HG03558 (cell line): ENCODE measurements around the gene BUD13.

ENCODE experiments used
- ATAC-seq: cut with Tn5 transposase; IDR thresholded peaks from one replicate; pipeline ENCODE4 v1.9.1; 2021; ENCODE audit warnings: moderate number of reproducible peaks; ENCODE audit not compliant: unreplicated experiment; ENCODE audit errors: extremely low read depth

BUD13 gene

DNA sequence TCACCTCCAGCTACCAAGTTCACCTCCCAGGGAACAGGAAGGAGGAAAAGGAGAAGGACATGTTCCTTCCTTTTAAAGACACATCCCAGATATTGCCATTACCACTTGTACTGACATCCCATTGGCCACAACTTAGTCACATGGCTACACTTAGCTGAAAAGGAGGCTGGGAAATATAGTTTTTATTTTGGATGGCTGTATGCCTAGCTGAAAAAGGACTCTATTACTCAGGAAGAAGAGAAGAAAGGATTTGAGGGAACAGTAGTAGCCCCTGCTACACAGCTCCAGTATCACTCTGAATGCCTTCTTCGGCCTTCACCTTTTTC, 20.9 kb upstream of the BUD13 start:
- ATAC-seq, result no peak

DNA sequence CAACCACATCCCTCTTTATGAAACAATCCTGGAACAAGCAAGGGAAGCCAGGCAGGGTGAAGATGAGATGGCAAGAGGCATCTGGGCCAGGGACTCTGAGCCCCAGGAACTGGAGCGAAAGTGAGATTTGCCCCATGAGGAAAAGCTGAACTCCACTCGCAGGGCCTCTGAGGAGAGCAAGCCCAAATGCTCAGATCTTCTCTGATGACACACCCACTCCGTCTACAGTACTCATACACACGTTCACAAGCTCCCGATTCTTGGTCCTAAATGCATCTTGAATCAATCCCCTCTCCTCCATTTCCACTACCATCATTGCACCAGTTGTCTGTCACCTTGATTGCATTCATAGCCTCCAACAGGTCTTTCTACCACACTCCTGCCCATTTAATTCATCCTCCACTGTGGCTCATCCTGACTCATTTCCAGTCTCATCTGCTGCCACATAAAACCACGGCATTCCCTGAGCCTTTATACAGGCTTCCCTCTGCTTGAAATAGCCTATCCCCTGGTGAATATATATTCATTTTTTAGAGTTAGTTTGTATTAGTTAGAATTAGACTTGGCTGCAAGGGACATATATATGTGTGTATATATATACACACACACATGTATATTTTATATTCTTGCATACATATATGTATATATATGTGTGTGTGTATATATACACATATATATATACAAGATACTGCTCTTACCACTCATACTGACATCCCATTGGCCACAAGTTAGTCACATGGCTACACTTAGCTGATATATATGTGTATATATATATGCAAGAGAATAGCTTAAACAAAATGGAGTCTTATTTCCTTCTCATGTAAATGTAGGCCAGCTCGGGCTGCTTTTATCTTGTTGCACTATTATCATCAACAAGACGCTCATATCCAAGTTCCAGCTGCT, 20.3 kb upstream of the BUD13 start:
- no peak for ATAC-seq

DNA sequence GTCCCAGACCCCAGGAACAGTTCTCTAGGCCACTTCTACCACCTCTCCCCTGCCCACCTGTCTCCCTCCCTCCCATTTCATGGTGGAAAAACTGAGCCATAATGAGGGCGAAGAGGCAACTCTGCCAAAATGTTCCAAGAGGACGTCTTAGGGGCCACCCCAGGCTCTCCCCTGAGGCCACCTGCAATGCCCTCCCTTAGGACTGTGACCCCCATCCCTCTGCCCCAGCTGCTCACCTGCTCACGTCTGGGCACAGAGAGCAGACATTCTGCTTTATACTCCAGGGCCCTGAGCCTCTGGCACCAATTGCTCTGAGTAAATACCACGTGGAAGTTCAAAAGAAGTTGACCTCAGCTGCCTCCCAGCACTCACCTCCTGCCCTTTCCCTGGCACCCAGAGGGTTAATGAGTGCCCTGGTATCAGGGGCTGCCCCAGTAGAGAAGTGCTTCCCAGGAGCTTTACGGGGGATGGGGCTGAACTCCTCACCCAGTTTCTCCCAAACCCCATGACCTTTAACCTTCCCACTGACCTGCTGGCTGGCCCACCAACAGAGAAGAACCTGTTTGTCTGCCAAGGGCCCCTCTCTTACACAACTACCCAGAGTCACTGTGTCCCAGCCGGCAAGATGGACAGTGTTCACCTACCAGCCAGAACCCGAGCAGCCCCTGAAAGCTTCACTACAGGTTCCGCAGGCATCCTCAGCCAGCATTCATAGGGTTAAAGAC, 19.5 kb upstream of the BUD13 start:
- ATAC-seq, result no peak

DNA sequence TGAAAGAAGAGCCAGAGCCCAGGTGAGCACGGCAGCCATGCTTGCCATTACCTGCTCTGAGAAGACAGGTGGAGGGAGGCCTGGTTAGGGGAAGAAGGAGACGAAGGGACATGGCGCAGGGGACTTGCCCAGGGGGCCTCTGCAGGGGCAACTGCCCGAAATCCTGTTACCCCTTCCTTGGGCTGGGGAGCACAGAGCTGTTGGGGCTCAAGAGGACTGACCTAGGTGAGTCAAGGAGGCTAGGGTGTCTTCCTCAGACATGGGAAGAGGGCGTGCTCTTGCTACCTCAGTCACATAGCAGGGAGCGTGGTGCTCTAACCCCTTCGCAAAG, 19.0 kb upstream of the BUD13 start, which contains the start of gene APOA5:
APOA5 (minus strand) TSS at position 67 of the 331 bp plus-strand sequence; CDS start at position 48, 19 bp downstream.
- no peak for ATAC-seq

DNA sequence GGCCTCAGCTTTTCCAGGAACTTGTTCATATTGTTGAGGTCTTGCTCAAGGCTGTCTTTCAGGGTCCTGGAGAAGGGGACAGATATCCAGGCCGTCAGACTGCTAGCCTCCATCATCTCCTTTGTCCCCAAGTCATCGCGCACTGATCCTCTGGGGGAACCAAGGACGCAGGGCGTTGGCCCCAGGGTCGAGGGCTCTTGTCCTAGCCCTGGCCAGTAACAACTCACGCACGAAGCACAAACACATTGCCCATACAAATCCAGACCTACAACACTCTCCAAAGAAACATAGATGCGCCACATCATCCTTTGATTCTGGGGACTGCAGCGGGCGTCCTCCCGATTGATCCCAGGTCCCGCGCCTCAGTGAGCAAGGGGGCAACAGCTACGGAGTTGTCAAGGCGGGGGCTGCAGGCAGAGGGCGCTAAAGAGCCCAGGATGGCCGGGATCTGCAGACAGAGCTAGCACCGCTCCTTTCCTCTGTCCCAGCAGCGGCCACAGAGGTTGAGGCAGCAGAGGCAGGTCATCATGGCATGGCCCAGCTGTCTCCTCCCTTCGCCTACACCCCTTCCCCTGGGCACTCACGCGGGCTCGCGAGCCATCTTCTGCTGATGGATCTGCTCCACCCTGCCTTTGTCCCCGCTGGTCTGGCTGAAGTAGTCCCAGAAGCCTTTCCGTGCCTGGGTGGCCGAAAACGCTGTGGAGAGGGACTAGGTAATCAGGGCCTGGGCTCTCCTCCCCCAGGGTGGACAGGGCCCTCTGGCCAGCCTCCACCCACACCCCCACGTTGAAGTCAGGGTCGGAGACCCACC, 18.4 kb upstream of the BUD13 start:
- ATAC-seq, result no peak

DNA sequence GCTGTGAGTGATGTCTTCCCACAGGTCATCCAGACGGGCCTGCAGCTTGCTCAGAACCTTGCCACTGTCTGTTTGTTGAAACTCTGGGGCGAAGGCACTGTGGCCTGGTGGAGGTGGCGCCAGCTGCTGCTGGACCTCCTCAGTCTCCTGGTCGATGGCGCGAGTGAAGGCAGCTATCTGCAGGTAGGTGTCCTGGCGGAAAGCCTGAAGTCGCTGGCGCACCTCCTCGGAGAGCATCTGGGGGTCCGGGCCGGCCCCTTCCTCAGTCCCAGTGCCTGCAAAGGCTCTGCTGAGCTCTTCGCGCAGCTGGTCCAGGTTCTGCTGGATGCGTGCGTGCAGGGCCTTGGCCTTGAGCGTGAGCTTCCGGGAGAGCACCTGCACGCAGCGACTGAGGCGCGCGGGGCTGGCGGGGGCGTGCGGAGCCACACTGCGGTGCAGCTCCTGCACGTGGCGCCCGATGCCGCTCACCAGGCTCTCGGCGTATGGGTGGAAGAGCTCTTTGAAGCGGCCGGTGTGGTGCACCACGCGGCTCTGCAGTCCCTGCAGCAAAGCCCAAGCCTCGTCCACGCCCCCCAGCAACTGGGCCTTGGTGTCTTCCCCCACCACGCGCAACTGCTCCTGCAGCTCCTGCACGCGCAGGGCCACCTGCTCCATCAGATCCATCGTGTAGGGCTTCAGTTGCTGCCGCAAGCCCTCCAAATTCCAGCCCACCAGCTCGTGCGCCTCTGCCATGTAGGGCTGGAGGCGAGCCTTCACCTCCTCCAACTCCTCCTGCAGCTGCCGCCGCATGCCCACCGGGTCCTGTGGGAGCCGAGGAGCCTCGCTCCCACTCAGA, 17.6 kb upstream of the BUD13 start:
- ATAC-seq, result no peak

DNA sequence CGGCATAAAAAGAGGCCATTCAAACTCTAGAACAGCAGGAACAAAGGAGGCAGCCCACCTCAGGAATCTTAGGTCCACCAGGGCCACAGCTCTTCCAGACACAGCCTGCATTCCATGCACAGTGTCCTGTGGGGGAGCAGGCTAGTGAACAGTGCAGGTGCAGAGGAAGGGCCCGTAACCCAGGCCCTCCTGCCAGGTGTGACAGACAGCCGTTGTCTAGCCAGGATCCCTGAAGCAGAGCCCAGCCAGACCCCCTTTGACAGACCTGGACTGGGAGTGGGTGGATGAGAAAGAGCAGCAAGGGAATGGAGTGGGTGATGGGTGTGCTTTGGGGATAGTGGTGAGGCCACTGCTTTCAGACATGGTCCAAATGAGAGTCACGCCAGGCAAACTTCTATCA, 16.2 kb upstream of the BUD13 start:
- ATAC-seq, result no peak

DNA sequence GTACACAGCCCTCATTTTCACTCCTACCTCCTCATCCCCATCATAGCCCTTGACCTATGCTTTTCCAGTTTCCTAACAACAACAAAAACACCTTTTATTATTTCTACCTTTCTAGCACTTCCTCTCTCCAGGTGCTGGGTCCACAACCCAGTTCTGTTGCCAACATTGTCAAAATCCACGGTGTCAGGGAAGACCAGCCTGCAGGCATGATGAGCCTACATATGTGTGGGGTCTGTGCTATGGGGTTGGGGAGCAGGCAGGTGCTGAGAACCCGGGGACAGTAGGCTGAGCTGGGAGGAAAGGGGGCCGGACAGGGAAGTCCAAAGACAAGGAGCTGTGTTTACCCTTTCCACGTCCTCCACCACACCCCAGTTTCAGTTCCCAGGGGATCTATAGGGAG, 15.7 kb upstream of the BUD13 start:
- ATAC-seq, result no peak

DNA sequence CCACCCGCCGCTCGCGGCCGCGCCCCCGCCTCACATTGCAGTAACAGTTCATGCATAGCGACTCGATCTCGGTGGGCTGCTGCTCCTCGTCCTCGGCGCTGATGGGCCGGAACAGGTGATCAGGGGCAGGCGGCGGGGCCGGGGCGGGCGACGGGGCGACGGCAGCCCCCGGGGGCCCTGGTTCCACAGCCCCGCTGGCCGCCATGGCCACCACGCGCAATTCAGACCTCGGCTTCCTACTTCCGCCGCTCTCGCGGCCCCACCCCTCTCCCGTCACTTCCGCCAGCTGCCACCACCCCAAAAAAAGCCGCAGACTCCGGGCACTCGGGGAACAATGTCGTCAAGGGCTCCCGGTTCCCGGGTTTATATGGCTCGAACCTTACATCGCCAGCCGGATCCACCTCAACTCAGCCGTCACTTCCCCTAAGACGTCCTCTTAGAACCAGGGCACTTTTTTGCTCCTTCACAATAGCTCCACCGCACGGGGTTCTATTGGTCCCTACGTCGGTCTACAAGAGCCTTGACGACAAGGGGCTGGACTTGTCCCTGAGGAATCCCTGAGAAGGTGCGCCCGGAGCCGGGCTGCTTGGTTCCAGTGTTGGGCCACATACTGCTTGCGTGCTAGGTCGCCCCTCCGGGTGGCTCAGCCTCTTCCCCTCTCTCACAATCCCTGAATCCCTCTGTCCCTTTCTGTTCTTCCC, 15.1 kb upstream of the BUD13 start, which contains the start of gene ZPR1:
ZPR1 (minus strand) TSS at position 238 of the 701 bp plus-strand sequence; CDS start at position 205, 33 bp downstream.
- no peak for ATAC-seq

DNA sequence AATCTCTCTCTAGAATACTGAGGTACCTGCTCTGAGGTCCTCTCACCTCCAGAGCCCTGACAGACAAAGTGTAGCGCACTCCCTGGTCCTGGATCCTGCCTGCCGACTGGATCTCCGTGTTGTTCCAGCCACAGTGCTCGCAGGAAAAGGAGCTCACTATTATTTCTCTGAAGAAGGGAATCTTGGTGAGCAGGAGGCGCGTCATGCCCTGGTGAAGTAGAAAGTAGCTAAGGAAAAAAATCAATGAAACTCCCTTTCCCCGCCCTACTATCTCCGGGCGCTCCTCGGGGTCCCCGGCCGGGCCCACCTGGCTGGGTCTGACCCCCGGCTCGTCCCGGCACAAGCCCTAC, 14.6 kb upstream of the BUD13 start:
- no peak for ATAC-seq

DNA sequence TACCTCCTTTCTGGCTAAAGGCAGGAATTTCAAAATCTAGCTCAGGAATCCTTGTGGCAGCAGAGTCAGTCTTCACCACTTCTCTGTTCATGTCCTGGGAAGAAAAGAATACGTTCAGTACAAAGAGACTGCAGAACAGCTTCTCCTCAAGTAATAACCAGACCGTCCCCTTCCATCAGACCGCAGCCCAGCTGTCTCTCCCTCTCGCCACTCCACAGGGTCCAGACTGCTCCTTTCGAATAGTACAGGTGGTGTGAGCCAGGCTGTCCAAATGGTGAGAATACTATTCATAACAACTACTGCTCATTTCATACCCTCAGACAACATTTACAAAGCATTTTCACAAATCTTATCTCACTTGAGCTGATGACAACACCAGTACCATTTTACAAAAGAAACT, 14.2 kb upstream of the BUD13 start:
- no peak for ATAC-seq

DNA sequence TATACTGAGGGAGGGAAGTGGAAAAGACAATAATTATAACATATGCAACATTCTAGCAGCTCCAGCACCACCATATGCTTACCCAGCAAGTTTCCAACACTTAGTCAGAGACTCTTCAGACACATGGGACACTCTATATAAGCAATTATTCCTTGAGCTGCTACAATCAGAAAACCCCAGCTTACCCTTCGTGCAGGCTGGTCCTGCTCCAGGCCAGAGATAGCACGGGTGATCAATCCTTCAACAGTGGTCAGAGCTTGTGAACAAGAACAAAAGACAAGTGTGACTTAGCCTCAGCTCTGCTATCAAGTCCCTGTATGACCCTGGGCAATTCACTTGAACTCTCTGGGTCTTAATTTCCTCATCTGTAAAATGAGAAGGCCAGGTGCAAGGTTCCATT, 13.5 kb upstream of the BUD13 start:
- ATAC-seq, result no peak

DNA sequence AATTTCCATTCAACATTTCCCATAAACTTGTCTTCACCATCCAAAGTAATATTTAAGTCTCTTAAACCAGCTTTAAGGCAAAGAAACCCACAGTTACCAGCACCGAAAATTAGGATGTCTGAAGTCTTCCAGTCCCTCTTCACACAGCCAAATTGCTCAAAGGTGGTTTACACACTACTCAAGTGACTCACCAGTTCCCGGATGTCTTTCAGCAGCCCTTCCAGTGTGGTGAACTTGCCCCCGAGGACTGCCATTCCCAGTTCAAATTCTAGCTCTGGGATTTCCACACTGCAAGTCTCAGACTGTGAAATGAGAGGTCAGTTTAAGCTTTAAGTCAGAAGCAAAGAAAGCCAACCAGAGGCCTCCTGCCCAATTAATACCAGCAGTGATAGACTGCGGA, 9.9 kb upstream of the BUD13 start:
- ATAC-seq, result no peak

DNA sequence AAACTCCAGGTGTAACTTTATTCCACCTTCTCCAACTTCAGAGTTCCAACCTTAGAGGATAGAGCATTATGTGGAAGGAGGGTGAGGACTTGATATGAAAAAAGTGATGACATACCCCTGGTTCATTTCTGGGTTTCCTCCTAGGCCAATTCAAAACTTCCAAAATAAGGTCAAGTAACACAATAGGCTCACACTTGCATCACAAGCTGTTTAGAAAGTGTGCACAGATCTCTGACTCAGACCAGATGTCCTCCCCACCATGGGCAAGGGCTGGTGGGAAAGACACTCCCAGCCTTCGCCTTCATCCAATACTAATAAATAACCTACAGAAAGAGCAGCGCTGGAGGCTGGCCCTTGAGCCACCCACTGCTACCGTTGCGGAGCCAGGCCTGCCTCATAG, 5.8 kb upstream of the BUD13 start:
- ATAC-seq, result no peak

DNA sequence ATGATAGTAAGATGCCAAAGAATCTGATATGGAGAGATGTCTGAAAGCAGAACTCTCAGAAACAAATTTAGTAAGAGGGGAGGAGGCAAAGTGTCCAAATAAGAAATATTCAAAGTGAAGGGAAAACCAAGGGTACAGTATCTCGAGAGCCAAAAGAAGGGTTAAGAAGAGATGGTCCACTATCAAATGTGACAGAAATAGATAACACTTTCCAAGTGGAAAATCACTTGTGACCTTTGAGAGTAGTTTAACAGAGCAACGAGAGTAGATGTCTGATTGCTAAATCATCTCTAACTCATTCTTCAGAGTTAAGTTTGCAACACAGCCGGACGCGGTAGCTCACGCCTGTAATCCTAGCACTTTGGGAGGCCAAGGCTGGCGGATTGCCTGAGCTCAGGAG, 4.3 kb upstream of the BUD13 start:
- no peak for ATAC-seq

DNA sequence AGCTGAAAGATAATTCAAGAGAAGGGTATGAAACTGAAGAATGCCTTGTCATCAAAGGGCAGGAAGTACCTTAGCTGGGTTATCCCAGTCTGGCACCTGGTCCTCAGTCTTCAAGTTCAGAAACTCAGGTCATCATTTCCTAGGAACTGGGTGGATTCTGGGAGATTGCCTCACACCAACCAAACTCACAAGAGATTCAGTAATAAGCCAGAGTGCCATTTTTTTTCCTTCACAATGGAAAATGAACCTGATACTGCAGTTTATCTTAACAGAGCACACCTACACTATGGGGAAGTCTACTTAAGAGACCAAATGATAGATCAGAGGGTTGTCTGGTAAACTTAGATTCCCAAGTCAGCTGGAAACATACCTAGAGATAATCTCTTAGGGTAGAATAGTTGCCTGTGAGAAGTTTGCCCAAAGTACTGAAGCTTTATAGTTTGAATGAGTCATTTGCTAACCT, 3.8 kb upstream of the BUD13 start:
- no peak for ATAC-seq

DNA sequence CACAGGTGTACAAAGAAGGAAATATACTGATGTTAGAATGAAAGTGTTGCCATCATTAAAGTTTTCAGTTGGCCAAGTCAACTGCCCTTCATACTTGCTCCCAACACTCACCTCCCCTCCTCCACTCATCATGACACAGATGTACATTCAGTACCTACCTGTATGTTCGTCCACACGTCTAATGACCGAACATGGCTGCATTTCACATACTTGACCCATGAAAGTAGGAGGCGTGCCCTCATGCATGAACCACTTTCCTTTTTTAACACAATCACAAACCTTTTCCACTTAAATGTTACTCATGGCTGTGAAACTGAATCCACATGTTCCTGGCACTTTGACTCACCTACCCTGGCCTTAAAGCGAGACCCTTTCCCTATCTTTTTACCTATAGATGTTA, 3.2 kb upstream of the BUD13 start:
- no peak for ATAC-seq

DNA sequence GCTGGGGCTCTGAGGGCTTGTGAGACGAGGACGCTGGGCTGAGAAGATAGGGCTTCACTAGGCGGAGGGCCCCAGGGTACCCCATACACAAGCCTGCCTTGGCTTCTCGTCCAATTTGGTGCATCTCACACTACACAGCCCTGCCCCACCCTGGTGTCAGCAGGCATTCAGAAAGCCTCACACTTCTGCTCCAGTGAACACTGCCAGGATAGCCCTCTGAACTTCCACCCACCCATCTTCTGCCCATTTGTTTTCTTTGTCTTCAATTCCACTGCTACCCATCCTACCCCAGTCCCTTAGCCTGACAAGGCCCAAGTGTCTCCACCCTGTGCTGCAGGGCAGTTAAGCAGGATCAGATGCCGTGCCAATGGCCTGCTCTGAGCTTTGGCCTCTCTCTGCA, 1.9 kb upstream of the BUD13 start:
- ATAC-seq, result no peak
